Gastroesophageal sphincter (tissue), 4 donors: Measurements from ENCODE around the gene NCL. TPM values are rescaled to one million over a fixed set of nuclear protein-coding genes. Genes with fewer than 3 reads are reported as not detected.

Experiments
- ATAC-seq: fragments of 150-250 bp; one replicate; pipeline ENCODE4 v1.9.1; 2016; ENCODE audit warnings: mild to moderate bottlenecking, moderate library complexity
- H3K27ac ChIP-seq, 4 donors: fragments of 200-600 bp; sonication (generic) in 3 of 4; 1 replicate in 3 of 4; 2 replicates in 1 of 4; pipeline ENCODE4 v1.5.1; 2016 to 2019
- H3K27me3 ChIP-seq: fragments of 200-600 bp; sonication (generic); one replicate; pipeline ENCODE4 v1.5.1; 2019
- H3K36me3 ChIP-seq, 2 donors: fragments of 200-600 bp; sonication (generic); one replicate each; pipeline ENCODE4 v1.5.1; 2019; ENCODE audit warnings: control low read depth in 1 of 2
- H3K4me1 ChIP-seq, 3 donors: fragments of 200-600 bp; sonication (generic); 1 replicate in 2 of 3; 2 replicates in 1 of 3; pipeline ENCODE4 v1.5.1; 2016 to 2019; ENCODE audit warnings: control low read depth in 2 of 3
- H3K4me3 ChIP-seq, 2 donors: fragments of 200-600 bp; sonication (generic); one replicate each; pipeline ENCODE4 v1.5.1; 2019; ENCODE audit warnings: mild to moderate bottlenecking in 1 of 2, moderate library complexity in 1 of 2
- H3K9me3 ChIP-seq, 3 donors: fragments of 200-600 bp; sonication (generic); one replicate each; pipeline ENCODE4 v1.5.1; 2017 to 2019; ENCODE audit warnings: control low read depth in 2 of 3
- CTCF ChIP-seq, 4 experiments: fragments of 200-600 bp in 2 of 4; fragments of 450-650 bp in 2 of 4; sonication (generic) in 1 of 4; IDR thresholded peaks; one replicate each; pipeline ENCODE4 v1.5.1; 2017 to 2019; ENCODE audit warnings: antibody characterized with exemption in 4 of 4, mild to moderate bottlenecking in 2 of 4, moderate library complexity in 2 of 4
- EP300 ChIP-seq: sonication (generic); formaldehyde crosslinking; IDR thresholded peaks from one replicate; pipeline ENCODE4 v1.6.1; 2017; ENCODE audit warnings: antibody characterized with exemption, mild to moderate bottlenecking
- POLR2A ChIP-seq, 2 donors: fragments of 450-650 bp; IDR thresholded peaks; one replicate each; pipeline ENCODE4 v1.6.1; 2017; ENCODE audit warnings: antibody characterized with exemption in 2 of 2, mild to moderate bottlenecking in 2 of 2, moderate library complexity in 1 of 2
- POLR2AphosphoS5 ChIP-seq: sonication (generic); formaldehyde crosslinking; IDR thresholded peaks from one replicate; pipeline ENCODE4 v1.6.1; 2017; ENCODE audit warnings: antibody characterized with exemption
- WGBS, 2 donors: methylation state at CpG; one replicate each; pipeline ENCODE4 v1.1.5; 2018; ENCODE audit warnings: low coverage in 1 of 2; 5-methylcytosine and 5-hydroxymethylcytosine counted together
- total RNA-seq, 4 donors: library from RNA; depleted of rRNA; stranded (reverse); fragments of >200 nt; gene quantifications; one replicate each; pipeline ENCODE4 v1.1.0, GENCODE V29; 2016

Gene NCL
- total RNA-seq, 4 donors from 2014 or later: 106 to 163 (median 147) TPM

- no peaks in the 10 kb centered on the region for H3K9me3 ChIP-seq
- 81 to 88% methylated on average over 5 of the region's 5 CpGs for WGBS, 2 donors
- H3K36me3 ChIP-seq: no peaks in the 10 kb centered on the region
- no peak overlapping the region for H3K27ac ChIP-seq
- TF ChIP-seq POLR2AphosphoS5 (no peak), CTCF (IDR thresholded peaks at IDR 0.05) (no peak), POLR2A (IDR thresholded peaks at IDR 0.05) (no peak), EP300 (no peak)
- no peak for ATAC-seq
- H3K4me1 ChIP-seq: peaks cover 0 to 1% (median 0%) of the 10 kb centered on the region in 3 donors
- H3K27me3 ChIP-seq: no peaks in the 10 kb centered on the region
- H3K4me3 ChIP-seq: no peak overlapping the region
These were observed 24.0 kb upstream of the NCL start for GRCh38 chr2:231488331-231488730.

- WGBS, 2 donors: 88 to 91% methylated on average over 6 of the region's 6 CpGs
- Histone ChIP-seq H3K36me3 (no peaks in the 10 kb centered on the region), H3K9me3 (no peaks in the 10 kb centered on the region), H3K27ac (no peak overlapping the region), H3K4me3 (no peak overlapping the region), H3K4me1 (peaks cover 0 to 14% (median 3%) of the 10 kb centered on the region in 3 donors), H3K27me3 (no peaks in the 10 kb centered on the region)
- ATAC-seq: no peak
- TF ChIP-seq EP300: no peak
- no peak for TF ChIP-seq CTCF (IDR thresholded peaks at IDR 0.05)
- no peak for TF ChIP-seq POLR2AphosphoS5
- TF ChIP-seq POLR2A (IDR thresholded peaks at IDR 0.05): no peak
These were observed 22.7 kb upstream of the NCL start for GRCh38 chr2:231486851-231487596.

- no peaks in the 10 kb centered on the region for H3K9me3 ChIP-seq
- 68 to 73% methylated on average over 7 to 20 of the region's 65 CpGs for WGBS, 2 donors
- peak overlapping the region; percentile 54 for H3K4me3 ChIP-seq
- TF ChIP-seq EP300: no peak
- no peak for TF ChIP-seq CTCF (IDR thresholded peaks at IDR 0.05)
- no peak for TF ChIP-seq POLR2A (IDR thresholded peaks at IDR 0.05)
- TF ChIP-seq POLR2AphosphoS5: no peak
- H3K27me3 ChIP-seq: no peaks in the 10 kb centered on the region
- no peaks in the 10 kb centered on the region for H3K36me3 ChIP-seq
- ATAC-seq: peak; percentile 32
- H3K4me1 ChIP-seq: peaks cover 0 to 19% (median 3%) of the 10 kb centered on the region in 3 donors
- peak overlapping the region; percentile 44 to 82 (median 75) for H3K27ac ChIP-seq
These were observed 19.4 kb upstream of the NCL start for GRCh38 chr2:231483398-231484329.

GRCh38 chr2:231482806-231483391 is 18.6 kb upstream of the NCL start:
- no peak for TF ChIP-seq EP300
- no peak for TF ChIP-seq POLR2AphosphoS5
- peak; percentile 84 to 93 (median 89) for TF ChIP-seq CTCF (IDR thresholded peaks at IDR 0.05)
- TF ChIP-seq POLR2A (IDR thresholded peaks at IDR 0.05): peak in 1 of 2 donors; percentile 35
- peaks cover 0 to 19% (median 3%) of the 10 kb centered on the region in 3 donors for H3K4me1 ChIP-seq
- H3K4me3 ChIP-seq: peak overlapping the region; percentile 54
- H3K27ac ChIP-seq: peak overlapping the region; percentile 44 to 82 (median 75)
- WGBS, 2 donors: 40% methylated on average over 1 of the region's 36 CpGs; no CpG with 5 or more reads in 1 of the 2 donors
- no peaks in the 10 kb centered on the region for H3K9me3 ChIP-seq
- no peaks in the 10 kb centered on the region for H3K36me3 ChIP-seq
- no peaks in the 10 kb centered on the region for H3K27me3 ChIP-seq
- peak; percentile 89 for ATAC-seq
